AG08395 (cell line): ENCODE results near the gene CHRD.

ENCODE experiments used
- DNase-seq: peaks from one replicate; pipeline ENCODE4 v3.0.0; 2012; ENCODE audit warnings: mixed read lengths, low spot score

CHRD gene

DNA sequence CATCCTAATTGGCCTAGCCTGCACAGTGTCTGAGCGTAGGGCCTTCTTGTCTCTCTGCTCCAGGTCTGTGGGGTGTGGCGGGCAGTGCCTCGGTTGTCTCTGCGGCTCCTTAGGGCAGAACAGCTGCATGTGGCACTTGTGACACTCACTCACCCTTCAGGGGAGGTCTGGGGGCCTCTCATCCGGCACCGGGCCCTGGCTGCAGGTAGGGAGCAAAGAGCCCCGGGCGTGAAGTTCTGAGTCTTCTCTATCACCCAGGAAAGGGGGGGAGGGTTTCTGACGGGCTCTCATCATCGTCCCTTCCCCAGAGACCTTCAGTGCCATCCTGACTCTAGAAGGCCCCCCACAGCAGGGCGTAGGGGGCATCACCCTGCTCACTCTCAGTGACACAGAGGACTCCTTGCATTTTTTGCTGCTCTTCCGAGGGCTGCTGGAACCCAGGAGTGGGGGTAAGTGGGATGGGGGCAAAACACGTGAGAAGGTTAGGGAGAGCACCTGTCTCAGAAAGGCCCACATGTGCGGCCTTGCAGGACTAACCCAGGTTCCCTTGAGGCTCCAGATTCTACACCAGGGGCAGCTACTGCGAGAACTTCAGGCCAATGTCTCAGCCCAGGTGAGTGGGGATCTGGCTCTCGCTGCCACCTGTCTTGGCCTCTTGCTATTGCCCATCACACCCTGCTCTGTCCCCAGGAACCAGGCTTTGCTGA, 2.6 kb downstream of the CHRD start:
- DNase-seq: no peak

DNA sequence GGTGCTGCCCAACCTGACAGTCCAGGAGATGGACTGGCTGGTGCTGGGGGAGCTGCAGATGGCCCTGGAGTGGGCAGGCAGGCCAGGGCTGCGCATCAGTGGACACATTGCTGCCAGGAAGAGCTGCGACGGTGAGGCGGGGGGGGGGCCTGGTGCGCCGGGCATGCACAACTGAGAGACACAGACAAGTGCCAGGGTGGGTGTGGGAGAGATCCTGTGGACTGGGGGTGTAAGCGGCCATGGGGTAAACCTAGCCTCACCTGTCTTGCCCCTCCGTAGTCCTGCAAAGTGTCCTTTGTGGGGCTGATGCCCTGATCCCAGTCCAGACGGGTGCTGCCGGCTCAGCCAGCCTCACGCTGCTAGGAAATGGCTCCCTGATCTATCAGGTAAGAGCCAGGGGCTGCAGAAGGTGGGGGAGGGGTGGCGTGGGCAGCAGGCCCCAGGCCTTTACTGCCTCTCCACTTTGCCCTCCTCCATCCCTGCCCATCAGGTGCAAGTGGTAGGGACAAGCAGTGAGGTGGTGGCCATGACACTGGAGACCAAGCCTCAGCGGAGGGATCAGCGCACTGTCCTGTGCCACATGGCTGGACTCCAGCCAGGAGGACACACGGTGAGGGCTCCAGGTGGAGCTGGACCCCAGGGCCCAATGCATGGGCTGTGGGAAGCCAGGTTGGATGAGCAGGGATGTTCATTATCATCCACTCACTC, 3.3 kb downstream of the CHRD start:
- no peak for DNase-seq

DNA sequence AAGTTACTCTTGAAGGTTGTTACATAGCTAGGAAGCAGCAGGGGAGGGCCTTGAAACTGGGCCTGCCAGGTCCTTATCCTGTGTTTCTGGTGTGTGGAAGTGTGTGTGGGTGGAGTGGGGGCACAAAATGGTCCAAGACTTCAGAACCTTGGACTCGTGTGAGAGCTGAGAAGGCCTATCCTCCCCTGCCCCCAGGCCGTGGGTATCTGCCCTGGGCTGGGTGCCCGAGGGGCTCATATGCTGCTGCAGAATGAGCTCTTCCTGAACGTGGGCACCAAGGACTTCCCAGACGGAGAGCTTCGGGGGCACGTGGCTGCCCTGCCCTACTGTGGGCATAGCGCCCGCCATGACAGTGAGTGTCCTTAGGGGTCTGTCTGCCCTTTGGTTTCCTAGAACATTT, 4.5 kb downstream of the CHRD start:
- no peak for DNase-seq

DNA sequence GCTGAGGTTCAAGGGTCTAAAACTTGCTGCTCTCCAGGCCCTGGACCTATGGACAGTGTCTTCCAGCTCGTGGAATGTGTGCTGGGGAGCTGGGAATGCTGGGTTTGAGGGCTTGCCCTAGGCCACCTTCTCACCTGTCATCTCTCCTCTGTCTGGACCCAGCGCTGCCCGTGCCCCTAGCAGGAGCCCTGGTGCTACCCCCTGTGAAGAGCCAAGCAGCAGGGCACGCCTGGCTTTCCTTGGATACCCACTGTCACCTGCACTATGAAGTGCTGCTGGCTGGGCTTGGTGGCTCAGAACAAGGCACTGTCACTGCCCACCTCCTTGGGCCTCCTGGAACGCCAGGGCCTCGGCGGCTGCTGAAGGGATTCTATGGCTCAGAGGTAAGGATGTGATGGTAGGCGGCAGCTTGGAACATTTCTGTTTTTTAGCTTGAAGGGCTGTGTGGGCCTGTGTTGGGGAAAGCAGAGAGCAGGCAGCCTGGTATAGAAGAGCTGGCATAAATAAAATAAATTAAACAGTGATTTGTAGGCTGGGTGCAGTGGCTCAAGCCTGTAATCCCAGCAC, 5.1 kb downstream of the CHRD start:
- DNase-seq: no peak

DNA sequence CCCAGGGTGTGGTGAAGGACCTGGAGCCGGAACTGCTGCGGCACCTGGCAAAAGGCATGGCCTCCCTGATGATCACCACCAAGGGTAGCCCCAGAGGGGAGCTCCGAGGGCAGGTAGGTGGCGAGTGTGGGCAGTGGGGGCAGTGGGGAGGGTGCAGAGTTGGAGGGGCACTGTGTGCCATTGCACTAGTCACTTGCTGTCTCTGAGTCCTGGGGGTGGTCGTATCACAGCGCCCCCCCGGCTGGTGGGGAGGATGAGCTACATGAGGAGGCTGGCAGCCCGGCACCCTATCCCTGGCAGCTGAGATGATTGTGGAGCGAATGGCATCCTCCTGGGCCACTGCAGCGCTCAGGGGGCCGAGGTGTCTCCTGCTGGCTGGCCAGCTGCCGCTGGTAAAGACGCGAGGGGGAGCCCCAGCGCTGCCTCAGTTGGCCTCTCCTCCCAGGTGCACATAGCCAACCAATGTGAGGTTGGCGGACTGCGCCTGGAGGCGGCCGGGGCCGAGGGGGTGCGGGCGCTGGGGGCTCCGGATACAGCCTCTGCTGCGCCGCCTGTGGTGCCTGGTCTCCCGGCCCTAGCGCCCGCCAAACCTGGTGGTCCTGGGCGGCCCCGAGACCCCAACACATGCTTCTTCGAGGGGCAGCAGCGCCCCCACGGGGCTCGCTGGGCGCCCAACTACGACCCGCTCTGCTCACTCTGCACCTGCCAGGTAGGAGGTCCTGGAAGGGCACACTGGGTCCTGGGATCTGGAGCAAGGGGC, 6.4 kb downstream of the CHRD start:
- no peak for DNase-seq

DNA sequence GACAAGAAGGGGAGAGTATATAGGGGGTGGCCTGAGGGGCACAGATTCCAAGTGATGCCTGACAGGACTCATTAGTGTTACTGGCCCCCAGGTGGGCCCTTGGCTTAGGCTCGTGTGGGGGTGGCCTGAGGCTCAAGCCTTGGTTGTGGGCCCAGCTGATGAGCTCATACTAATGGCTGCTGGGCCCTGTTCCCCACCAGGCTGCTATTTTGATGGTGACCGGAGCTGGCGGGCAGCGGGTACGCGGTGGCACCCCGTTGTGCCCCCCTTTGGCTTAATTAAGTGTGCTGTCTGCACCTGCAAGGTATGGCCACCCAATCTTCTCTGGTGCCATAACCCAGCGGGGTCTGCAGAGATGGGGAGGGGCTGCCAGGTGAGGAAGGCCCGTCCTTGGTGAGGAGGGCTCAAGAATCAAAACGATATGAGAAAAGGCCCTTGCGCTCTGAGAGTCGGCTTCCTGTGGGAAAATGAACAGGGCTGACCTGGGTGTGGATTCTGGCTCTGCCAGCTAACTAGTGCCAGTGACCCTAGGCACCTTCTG, 7.4 kb downstream of the CHRD start:
- no peak for DNase-seq

DNA sequence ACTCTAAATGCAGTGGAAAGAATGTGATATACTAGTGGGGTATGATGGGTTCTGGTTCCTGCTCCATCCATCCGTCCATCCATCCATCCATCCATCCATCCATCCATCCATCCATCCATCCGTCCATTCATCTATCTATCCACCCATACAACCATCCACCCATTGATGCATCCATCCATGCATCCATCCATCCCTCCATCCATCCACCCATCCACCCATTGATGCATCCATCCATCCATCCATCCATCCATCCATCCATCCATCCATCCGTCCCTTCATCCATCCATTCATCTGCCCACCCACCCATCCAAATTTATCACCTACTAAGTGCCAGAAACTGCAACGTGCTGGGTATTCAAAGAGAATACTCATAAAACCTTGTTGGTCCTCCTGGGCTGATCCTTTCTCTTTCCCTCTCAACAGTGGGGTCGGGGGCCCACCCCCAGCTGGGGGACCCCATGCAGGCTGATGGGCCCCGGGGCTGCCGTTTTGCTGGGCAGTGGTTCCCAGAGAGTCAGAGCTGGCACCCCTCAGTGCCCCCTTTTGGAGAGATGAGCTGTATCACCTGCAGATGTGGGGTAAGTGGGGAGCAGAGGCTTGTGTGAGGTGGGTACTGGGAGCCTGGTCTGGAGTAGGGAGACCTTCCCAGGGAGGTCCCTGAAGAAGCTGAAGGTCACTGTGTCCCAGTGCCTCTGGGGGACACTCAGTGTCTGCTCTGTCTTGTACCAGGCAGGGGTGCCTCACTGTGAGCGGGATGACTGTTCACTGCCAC, 8.5 kb downstream of the CHRD start:
- no peak for DNase-seq

DNA sequence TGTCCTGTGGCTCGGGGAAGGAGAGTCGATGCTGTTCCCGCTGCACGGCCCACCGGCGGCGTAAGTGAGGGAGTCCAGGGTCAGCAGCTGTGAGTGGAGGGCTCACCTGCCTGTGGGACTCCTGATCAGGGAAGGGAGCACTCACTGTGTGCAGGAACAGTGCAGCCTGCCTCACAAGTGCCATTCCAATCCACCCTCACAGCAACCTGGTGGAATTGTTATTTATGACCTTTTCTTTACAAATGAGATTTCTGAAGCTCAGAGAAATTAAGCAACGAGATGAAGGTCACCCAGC, 9.0 kb downstream of the CHRD start:
- DNase-seq: no peak

DNA sequence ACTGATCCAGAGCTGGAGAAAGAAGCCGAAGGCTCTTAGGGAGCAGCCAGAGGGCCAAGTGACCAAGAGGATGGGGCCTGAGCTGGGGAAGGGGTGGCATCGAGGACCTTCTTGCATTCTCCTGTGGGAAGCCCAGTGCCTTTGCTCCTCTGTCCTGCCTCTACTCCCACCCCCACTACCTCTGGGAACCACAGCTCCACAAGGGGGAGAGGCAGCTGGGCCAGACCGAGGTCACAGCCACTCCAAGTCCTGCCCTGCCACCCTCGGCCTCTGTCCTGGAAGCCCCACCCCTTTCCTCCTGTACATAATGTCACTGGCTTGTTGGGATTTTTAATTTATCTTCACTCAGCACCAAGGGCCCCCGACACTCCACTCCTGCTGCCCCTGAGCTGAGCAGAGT, 9.5 kb downstream of the CHRD start:
- DNase-seq: no peak

DNA sequence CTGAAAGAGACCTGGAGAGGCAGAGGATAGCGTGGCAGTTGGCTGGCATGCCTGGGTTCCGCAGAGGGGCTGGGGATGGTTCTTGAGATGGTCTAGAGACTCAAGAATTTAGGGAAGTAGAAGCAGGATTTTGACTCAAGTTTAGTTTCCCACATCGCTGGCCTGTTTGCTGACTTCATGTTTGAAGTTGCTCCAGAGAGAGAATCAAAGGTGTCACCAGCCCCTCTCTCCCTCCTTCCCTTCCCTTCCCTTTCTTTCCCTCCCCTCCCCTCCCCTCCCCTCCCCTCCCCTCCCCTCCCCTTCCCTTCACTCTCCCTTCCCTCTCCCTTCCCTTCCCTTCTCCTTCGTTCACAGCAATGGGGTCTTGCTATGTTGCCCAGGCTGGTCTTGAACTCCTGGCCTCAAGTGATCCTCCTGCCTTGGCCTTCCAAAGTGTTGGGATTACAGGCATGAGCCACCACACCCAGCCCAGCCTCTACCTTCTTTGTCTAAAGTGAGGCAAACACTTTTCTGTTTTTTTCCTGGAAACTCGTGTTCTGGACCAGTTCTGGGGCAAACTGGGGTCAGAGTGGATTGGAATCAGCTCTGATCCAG, 10.2 kb downstream of the CHRD start:
- no peak for DNase-seq

DNA sequence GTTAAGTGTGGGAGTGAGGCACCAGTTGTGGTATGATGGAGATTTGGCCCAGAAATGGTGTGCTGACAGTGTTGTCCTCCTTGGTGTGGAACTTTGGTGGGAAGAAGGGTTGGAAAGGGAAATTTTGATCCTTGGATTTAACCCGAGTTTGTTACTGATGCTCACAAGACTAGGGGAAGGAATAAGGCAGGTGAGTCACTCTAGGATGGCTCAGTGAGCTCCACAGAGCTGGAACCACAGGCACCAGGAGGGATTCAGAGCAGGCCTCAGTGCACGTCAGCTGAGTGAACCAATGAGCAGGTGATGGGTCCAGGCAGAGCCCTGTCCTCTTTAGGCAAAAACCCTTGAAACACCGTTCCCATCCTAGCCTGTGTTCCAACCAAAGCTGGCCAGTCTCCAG, 11.4 kb downstream of the CHRD start:
- no peak for DNase-seq

DNA sequence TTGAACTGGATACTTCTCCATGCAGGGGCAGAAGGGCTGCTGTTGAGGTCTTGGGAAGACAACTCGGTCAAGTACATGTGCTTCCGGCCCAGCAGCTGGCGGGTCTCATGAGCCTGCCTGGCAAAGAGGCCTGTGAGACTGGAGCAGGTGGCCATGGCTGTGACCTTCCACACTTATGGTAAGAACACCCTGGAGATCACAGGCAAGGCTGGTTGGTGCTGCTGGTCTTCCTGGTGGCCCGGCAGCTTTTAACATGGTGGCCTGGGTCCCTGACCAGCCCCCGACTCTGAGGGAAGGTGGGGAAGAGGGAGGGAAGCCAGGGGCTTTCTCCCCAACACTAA, 15.4 kb downstream of the CHRD start:
- DNase-seq: no peak

DNA sequence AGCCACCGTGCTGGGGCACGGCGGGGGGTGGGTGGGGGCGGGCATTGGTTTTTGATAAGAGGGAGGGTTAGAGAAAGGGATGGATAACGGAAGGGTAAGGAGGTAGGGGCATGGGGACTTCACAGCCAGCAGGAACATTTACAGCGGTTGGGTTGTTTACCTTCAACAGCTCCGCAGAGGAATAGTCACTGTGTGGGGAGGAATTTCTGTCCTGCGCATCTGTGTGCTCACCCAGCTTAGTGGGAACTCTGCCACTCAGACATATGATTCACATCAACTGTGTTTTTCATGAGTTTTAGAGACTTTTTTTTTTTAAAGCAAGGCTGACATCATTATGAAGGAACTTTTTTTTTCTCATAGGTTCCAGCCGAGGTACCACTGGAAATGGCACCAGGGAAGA, 19.6 kb downstream of the CHRD start:
- peak; percentile 92 for DNase-seq

DNA sequence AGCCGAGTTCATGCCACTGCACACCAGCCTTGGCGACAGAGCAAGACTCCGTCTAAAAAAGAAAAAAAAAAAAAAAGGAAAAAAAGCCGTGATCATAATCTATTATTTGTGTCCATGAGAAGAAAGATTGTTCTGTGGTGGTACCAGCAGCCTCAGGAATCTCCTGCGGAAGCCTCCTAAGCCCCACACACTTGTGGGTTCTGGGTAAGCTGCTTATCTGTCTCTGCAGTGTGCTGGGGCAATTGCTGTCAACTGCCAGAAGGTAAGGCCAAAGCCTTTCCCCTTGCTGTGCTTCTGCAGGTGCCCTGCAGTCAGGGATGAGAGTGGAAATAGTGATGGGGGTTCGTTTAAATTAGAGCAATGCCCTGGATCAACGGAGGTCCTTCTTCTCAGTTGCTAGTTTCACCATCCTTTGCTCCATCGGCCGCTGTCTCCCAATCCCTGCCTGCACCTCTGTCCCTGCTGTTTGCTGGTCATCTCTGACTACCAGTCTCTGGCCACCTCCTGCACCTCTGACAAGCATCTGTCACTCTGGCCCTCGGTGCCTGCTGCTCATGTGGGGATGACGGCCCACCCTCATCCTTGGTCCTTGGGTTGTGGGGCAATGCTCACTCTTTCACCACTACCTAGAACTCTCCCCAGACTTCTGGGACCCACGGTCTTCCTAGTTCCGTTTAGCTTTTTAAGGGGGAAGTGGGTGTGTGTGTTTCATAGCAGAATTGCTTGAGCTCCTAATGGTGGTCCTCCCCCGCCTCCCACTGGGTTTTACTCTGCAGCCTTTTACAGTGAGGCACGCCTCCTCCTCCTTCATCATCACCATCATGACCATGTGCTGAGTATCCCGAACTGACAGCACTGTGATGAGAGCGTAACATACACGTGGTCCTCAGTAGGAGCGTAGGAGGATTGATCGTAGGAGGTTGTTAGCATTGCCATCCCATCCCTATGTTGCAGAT, 25.5 kb downstream of the CHRD start:
- no peak for DNase-seq

DNA sequence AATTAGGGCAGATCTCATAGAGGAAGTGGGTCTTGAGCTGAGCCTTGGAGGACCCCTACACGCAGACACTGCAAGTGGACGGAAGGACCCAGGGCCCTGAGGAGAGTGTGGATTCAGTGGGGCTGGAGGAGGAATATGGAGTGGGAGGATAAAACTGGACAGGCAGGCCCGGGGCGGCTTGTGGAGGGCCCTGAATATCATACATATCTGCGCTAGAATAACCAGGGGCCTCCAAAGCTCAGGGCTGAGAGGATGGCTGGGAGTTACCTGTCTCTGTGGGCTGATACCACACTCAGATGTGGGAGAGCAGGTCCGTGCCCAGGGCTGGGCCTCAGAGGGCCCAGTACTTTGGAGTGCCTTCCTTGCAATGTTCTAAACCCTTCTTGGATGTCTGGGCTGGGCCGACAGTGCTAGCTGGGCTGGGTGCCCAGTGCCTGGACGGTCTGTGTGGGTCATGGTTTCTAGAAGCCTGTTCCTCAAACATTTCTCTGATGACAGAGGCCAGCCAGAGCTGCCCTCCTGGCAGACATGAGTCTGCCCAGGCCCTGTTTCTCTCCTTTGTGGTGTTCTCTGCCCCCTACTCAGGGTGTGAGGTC, 29.6 kb downstream of the CHRD start:
- no peak for DNase-seq

DNA sequence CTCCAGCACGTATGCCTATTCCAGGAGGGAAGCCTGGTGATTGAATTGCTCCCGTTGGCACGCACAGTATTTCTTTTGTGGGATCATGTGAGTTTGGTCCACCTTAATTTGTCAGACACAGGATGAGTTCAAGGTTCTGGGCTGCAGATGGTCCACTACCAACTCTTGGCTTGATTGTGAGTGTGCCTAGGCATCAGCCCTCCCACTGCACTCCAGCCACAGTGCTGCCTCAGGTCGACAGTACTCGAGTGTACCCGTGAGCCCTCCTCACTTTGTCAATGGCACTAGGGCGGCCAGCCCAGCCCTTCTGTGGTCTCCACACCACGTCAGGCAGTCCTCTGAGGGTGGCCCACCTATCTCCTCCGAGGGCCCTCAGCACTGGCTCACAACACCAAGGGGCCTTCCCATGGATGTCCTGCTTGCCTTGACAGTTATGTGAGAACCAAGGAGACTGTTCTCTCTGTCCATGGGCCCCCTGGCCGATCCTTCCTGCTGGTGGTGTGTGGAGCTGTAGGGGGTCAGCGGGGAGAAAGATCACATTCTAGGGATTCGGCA, 30.2 kb downstream of the CHRD start:
- DNase-seq: no peak

DNA sequence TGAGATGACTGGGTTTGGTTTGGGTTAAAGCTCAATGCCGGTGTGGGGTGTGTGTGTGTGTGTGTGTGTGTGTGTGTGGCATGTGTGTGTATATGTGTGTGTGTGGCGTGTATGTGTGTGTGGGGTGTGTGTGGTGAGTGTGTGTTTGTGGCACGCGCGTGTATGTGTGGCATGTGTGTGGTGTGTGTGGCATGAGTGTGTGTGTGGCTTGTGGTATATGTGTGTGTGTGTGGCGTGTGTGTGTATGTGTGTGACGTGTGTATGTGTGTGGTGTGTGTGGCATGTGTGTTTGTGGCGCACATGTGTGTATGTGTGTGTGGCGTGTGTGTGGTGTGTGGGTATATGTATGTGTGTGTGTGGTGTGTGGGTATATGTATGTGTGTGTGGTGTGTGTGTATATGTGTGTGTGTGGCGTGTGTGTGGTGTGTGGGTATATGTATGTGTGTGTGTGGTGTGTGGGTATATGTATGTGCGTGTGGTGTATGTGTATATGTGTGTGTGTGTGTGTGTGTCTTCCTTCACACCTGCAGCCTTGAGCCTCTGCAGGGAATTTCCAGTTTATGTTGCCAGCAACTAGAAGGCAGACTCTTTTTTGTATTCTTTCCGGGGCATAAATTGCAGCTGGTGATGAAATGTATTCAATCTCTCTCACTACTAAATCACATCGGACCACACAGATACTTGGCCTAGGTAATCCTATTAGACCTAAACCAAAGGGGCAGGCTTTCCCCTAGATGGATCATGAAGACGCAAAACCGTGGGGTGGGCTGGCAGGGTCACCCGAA, 34.8 kb downstream of the CHRD start:
- DNase-seq: no peak

DNA sequence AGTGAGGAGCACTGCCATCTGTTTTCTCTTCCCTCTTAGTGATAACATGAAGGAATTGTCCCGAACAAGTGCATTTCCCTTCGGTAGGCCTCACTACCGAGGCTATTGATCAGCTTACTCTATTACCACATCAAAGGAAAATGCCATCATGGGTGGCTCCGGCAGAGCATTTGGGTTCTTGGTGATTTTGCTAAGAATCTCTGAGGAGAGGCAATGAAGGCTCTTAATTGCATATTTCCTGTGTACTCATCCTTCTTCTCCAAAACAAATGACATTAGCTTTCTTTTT, 35.3 kb downstream of the CHRD start:
- DNase-seq: no peak

DNA sequence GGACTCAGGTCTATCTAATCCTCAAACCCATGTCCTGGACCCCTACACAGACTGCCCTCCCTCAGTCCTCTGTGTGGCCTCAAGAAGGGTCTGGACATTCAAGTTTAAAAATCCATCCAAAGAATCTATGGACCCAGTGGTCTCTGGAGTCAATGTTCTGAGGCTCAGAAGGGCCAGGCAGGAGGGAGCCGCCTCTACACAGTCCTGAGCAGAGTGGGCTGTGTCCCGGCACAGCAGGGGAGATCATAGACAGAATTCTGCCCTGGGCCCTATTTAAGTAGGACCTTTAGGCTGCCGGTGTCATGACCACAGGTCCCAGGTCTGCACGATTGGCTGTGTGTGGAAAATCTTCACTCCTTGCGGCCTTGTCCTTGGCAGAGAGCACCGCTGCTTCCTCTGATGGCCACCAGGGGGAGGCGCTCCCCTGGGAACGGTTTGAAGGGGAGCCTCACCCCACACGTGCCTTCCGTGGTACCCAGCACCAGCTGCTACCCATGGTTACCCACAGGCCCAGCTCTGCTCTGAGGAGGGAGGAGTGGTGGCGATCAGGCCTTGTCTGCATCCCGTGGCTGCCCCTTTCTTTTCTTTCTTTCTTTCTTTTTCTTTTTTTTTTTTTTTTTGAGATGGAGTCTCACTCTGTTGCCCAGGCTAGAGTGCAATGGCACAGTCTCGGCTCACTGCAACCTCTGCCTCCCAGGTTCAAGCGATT, 37.9 kb downstream of the CHRD start:
- DNase-seq: peak; percentile 86
